ENCODE data around the gene TOX2. TPM values are rescaled to one million over a fixed set of nuclear protein-coding genes. Genes with fewer than 3 reads are reported as not detected.
A peak's percentile ranks its signal among the peaks of the same experiment; 100 is the strongest.

The TOX2 gene
- total RNA-seq, 1 donor from 2014 or later: 0.94 TPM

DNA sequence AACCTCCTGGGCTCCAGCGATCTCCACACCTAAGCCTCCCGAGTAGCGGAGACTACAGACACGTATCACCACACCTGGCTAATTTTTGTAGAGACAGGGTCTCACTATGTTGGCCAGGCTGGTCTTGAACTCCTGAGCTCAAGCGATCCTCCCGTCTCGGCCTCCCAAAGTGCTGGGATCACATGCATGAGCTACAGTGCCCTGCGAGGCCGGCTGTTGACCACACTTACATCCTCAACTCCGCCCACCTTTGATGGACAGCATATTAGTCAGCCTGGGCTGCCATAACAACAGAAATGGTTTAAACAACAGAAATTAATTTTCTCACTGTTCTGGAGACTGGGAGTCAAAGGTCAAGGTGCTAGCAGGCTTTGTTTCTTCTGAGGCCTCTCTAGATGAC, 164.6 kb downstream of the TOX2 start:
- Mint-ChIP-seq H3K27me3 (ENCODE audit: low read depth) (peaks cover 3% of the 10 kb centered on the region), H3K4me3 (no peak overlapping the region), H3K9me3 (no peaks in the 10 kb centered on the region), H3K27ac (no peak overlapping the region), H3K36me3 (no peaks in the 10 kb centered on the region), H3K4me1 (no peaks in the 10 kb centered on the region)
- no peak for DNase-seq (ENCODE audit: low spot score in 2 of 2, unreplicated experiment in 2 of 2)
- TF ChIP-seq, protein P1, sequence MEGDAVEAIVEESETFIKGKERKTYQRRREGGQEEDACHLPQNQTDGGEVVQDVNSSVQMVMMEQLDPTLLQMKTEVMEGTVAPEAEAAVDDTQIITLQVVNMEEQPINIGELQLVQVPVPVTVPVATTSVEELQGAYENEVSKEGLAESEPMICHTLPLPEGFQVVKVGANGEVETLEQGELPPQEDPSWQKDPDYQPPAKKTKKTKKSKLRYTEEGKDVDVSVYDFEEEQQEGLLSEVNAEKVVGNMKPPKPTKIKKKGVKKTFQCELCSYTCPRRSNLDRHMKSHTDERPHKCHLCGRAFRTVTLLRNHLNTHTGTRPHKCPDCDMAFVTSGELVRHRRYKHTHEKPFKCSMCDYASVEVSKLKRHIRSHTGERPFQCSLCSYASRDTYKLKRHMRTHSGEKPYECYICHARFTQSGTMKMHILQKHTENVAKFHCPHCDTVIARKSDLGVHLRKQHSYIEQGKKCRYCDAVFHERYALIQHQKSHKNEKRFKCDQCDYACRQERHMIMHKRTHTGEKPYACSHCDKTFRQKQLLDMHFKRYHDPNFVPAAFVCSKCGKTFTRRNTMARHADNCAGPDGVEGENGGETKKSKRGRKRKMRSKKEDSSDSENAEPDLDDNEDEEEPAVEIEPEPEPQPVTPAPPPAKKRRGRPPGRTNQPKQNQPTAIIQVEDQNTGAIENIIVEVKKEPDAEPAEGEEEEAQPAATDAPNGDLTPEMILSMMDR (IDR thresholded peaks at IDR 0.05; ENCODE audit: unreplicated experiment): no peak

DNA sequence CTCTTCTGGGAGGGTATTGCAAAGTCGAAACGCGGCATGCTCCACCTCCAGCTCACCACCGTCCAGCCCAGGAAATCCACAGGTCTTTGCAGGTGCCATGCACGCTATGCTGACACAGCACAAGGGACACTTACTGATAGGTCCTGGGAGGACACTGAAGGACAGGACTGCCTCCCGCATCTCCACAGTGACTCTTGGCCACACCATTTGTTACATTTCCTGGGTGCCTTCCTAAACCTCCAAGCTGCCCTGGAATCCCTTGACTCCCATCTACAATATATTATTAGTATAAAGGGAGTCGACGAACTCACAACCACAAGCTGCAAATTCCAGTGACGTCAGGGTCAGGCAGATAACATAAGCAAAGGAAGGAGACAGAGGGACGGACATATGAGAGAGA, 165.4 kb downstream of the TOX2 start:
- Mint-ChIP-seq H3K4me1 (no peaks in the 10 kb centered on the region), H3K36me3 (no peaks in the 10 kb centered on the region), H3K27me3 (ENCODE audit: low read depth) (peaks cover 2% of the 10 kb centered on the region), H3K27ac (no peak overlapping the region), H3K9me3 (no peaks in the 10 kb centered on the region), H3K4me3 (no peak overlapping the region)
- TF ChIP-seq, protein P1 (IDR thresholded peaks at IDR 0.05; ENCODE audit: unreplicated experiment): no peak
- no peak for DNase-seq (ENCODE audit: low spot score in 2 of 2, unreplicated experiment in 2 of 2)

DNA sequence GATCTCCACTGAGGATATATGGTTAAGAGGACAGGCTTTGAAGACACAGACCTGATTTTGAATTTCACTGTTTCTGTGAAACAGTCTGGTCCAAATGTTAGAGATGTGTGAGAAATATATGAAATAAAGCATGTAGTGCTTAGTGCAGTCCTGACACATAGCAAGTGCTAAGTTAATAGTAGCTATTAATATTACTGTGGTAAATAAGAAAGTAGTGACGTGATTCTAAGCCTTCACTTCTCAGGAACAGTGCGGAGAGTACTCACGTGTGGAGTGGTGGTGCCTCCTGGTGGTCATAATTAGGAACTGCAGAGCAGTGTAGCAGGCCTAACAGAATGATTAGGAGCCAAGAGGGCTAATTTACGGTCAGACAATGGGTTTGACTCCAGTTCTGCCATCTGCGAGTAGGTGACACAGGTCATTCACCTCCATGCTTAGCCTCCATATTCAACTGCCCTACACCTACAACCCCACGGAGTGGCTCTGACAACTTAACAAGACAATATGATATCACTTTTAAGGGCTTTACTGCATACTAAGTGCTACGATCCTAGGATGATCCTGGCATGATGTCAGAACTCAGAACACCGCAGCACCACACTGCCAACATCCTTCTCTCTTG, 166.1 kb downstream of the TOX2 start:
- Mint-ChIP-seq H3K9me3 (no peaks in the 10 kb centered on the region), H3K4me3 (no peak overlapping the region), H3K36me3 (no peaks in the 10 kb centered on the region), H3K27me3 (ENCODE audit: low read depth) (peaks cover 2% of the 10 kb centered on the region), H3K27ac (no peak overlapping the region), H3K4me1 (no peaks in the 10 kb centered on the region)
- TF ChIP-seq, protein P1 (IDR thresholded peaks at IDR 0.05; ENCODE audit: unreplicated experiment): peak; percentile 95
- DNase-seq (ENCODE audit: low spot score in 2 of 2, unreplicated experiment in 2 of 2): peak in 1 of 2 experiments; percentile 79

DNA sequence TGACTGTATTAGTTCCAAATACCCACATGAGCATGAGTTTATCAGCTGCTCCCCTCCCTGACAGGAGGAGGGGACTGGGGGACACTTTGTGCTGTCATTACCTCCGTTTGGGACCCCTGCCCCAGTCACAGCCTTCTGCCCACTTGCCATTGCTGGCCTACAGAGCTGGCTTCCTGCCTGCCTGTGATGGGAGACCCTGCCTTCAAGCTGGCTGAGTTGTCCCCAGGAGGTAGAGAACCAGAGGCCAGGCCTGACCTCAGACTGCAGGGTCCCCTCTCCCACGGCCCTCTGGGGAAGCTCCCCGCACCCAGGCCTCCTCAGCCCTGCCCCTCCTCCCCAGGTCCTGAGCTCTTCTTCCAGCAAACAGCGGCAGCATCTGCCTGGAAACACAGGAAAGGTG, 166.8 kb downstream of the TOX2 start:
- no peak overlapping the region for H3K27ac Mint-ChIP-seq
- no peak overlapping the region for H3K4me3 Mint-ChIP-seq
- no peaks in the 10 kb centered on the region for H3K9me3 Mint-ChIP-seq
- TF ChIP-seq, protein P1 (IDR thresholded peaks at IDR 0.05; ENCODE audit: unreplicated experiment): no peak
- no peak for DNase-seq (ENCODE audit: low spot score in 2 of 2, unreplicated experiment in 2 of 2)
- H3K27me3 Mint-ChIP-seq (ENCODE audit: low read depth): peaks cover 2% of the 10 kb centered on the region
- H3K4me1 Mint-ChIP-seq: no peaks in the 10 kb centered on the region
- no peaks in the 10 kb centered on the region for H3K36me3 Mint-ChIP-seq

DNA sequence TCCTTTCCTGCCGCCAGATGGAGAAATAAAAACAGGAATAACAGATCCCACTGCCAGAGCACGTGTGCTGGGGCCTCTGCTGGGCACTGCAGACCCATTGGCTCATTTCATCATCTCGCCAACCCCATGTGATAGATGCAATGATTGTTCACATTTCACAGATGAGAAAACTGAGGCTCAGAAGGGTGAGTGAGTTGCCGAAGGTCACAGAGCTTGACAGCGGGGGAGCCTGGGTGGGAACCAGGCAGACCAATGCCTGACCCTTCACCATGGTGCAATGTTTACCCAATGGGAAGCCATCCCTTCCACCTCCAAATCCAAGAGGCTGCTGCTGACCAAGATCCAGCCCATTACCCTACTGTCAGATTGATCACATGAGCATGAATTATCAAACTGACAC, 167.2 kb downstream of the TOX2 start:
- Mint-ChIP-seq H3K27ac (no peak overlapping the region), H3K27me3 (ENCODE audit: low read depth) (peaks cover 2% of the 10 kb centered on the region), H3K9me3 (no peaks in the 10 kb centered on the region), H3K4me1 (no peaks in the 10 kb centered on the region), H3K4me3 (no peak overlapping the region), H3K36me3 (no peaks in the 10 kb centered on the region)
- DNase-seq (ENCODE audit: low spot score in 2 of 2, unreplicated experiment in 2 of 2): no peak
- TF ChIP-seq, protein P1 (IDR thresholded peaks at IDR 0.05; ENCODE audit: unreplicated experiment): no peak
